K562 (cell line): ENCODE data around the gene DUS1L. TPM values are rescaled to one million over a fixed set of nuclear protein-coding genes. Genes with fewer than 3 reads are reported as not detected.

Experiments
- ATF3 ChIP-seq, 2 experiments: fragments of 450-650 bp in 1 of 2; sonication (generic) in 1 of 2; formaldehyde crosslinking in 1 of 2; IDR thresholded peaks in 1 of 2; conservative IDR thresholded peaks in 1 of 2; 2 replicates each; pipeline versions ENCODE4 v1.6.1 to v1.8.1; 2016 to 2023; ENCODE audit warnings: mild to moderate bottlenecking in 2 of 2, moderate library complexity in 2 of 2, inconsistent platforms in 1 of 2, missing genetic modification reagents in 1 of 2
- ATF7 ChIP-seq: fragments of 450-650 bp; IDR thresholded peaks from 2 replicates; pipeline ENCODE4 v1.7.1; 2014; ENCODE audit warnings: mild to moderate bottlenecking, moderate library complexity
- CXXC5 ChIP-seq: fragments of 250-450 bp; sonication (Bioruptor Pico); IDR thresholded peaks from 2 replicates; pipeline ENCODE4 v1.8.0; 2022; ENCODE audit warnings: inconsistent platforms, mild to moderate bottlenecking, moderate library complexity
- DEAF1 ChIP-seq: fragments of 450-650 bp; formaldehyde crosslinking; IDR thresholded peaks from 2 replicates; pipeline ENCODE4 v1.4.0; 2020; ENCODE audit warnings: mild to moderate bottlenecking, moderate library complexity
- DMBX1 ChIP-seq: fragments of 250-450 bp; sonication (Bioruptor Pico); IDR thresholded peaks from 2 replicates; pipeline ENCODE4 v1.8.0; 2022; ENCODE audit warnings: inconsistent platforms, mild to moderate bottlenecking, moderate library complexity, borderline replicate concordance
- ELK1 ChIP-seq: sonication (generic); formaldehyde crosslinking; IDR thresholded peaks from 2 replicates; pipeline ENCODE4 v1.8.1; 2022; ENCODE audit warnings: missing genetic modification reagents
- FOXA1 ChIP-seq: fragments of 450-650 bp; IDR thresholded peaks from 2 replicates; pipeline ENCODE4 v1.6.1; 2016; ENCODE audit warnings: mild to moderate bottlenecking, borderline replicate concordance
- FOXO4 ChIP-seq: fragments of 450-650 bp; formaldehyde crosslinking; IDR thresholded peaks from 2 replicates; pipeline ENCODE4 v1.4.0; 2020; ENCODE audit warnings: mild to moderate bottlenecking, moderate library complexity
- HMGXB4 ChIP-seq: sonication (generic); formaldehyde crosslinking; IDR thresholded peaks from 2 replicates; pipeline ENCODE4 v1.8.1; 2023; ENCODE audit warnings: mild to moderate bottlenecking, missing genetic modification reagents
- IFI16 ChIP-seq: fragments of 250-450 bp; sonication (Bioruptor Pico); IDR thresholded peaks from 2 replicates; pipeline ENCODE4 v2.1.2; 2022; ENCODE audit warnings: mild to moderate bottlenecking, inconsistent platforms
- ILF3 ChIP-seq: fragments of 450-650 bp; IDR thresholded peaks from 2 replicates; pipeline ENCODE4 v1.6.1; 2018; ENCODE audit warnings: antibody characterized with exemption, mild to moderate bottlenecking, moderate library complexity, borderline replicate concordance
- KDM1A ChIP-seq, 2 experiments: fragments of 450-650 bp; IDR thresholded peaks; 2 replicates each; pipeline ENCODE4 v1.6.1; 2016; ENCODE audit warnings: mild to moderate bottlenecking in 2 of 2
- KDM5B ChIP-seq: fragments of 200-600 bp; sonication (generic); IDR thresholded peaks from 2 replicates; pipeline ENCODE4 v1.6.1; 2012; ENCODE audit warnings: low read depth, mild to moderate bottlenecking, moderate library complexity, low read length, control low read depth, inconsistent platforms; ENCODE audit not compliant: insufficient replicate concordance
- NUFIP1 ChIP-seq: fragments of 450-650 bp; IDR thresholded peaks from 2 replicates; pipeline ENCODE4 v1.6.1; 2018; ENCODE audit not compliant: partially characterized antibody
- PTRF ChIP-seq: fragments of 450-650 bp; IDR thresholded peaks from 2 replicates; pipeline ENCODE4 v1.6.1; 2016; ENCODE audit warnings: mild to moderate bottlenecking, missing genetic modification characterization, missing compliant biosample characterization
- TCF7L2 ChIP-seq: fragments of 150-350 bp; IDR thresholded peaks from 2 replicates; pipeline ENCODE4 v1.6.1; 2016; ENCODE audit warnings: low read depth, mild to moderate bottlenecking, low read length, moderate library complexity
- TGIF2 ChIP-seq: sonication (generic); formaldehyde crosslinking; IDR thresholded peaks from 2 replicates; pipeline ENCODE4 v1.8.1; 2022; ENCODE audit warnings: mild to moderate bottlenecking, missing genetic modification reagents, moderate library complexity
- ZC3H8 ChIP-seq: fragments of 450-650 bp; IDR thresholded peaks from 2 replicates; pipeline ENCODE4 v1.6.1; 2017
- ZFX ChIP-seq: sonication (generic); formaldehyde crosslinking; IDR thresholded peaks from 2 replicates; pipeline ENCODE4 v1.8.0; 2022; ENCODE audit warnings: mild to moderate bottlenecking, missing genetic modification reagents, moderate library complexity
- ZKSCAN8 ChIP-seq: fragments of 200-800 bp; sonication (Bioruptor generic); IDR thresholded peaks from 2 replicates; pipeline ENCODE4 v1.6.1; 2016; ENCODE audit warnings: missing genetic modification characterization, missing compliant biosample characterization
- ZNF24 ChIP-seq: fragments of 450-650 bp; IDR thresholded peaks from 2 replicates; pipeline ENCODE4 v1.6.1; 2016
- ZNF764 ChIP-seq: fragments of 250-450 bp; sonication (Bioruptor Pico); IDR thresholded peaks from 2 replicates; pipeline ENCODE4 v1.4.0; 2020; ENCODE audit warnings: low read depth, mild to moderate bottlenecking, moderate library complexity
- polyA plus RNA-seq, 8 experiments: library from polyadenylated mRNA; depleted of rRNA in 4 of 8; stranded (reverse) in 5 of 8; unstranded in 3 of 8; fragments of >200 nt; fragmentation: Nextera tagmentation in 2 of 8; fragmentation: Illumina TruSeq in 1 of 8; extraction: Ambion mirVana in 2 of 8; extraction: Trizol in 1 of 8; gene quantifications; 2 replicates each; pipeline versions ENCODE4 v1.2.1 to v1.2.3, GENCODE V29; 2011 to 2014; ENCODE audit warnings: inconsistent platforms in 1 of 8, missing spikeins in 1 of 8
- total RNA-seq, 7 experiments: library from RNA; depleted of rRNA in 6 of 7; stranded (reverse); fragments of >200 nt in 6 of 7; fragmentation: Illumina TruSeq in 2 of 7; extraction: Trizol in 2 of 7; gene quantifications; 2 replicates each; pipeline versions ENCODE4 v1.2.1 to v1.2.3, GENCODE V29; 2011 to 2021; ENCODE audit warnings: low replicate concordance in 1 of 7

The DUS1L gene
- total and polyA plus RNA-seq, 9 of the 15 experiments (the other 6 are each of a cell fraction or from before 2014, with no cell fraction given): 7.8 to 210 (median 83.9) TPM

- TF ChIP-seq NUFIP1 (peak; percentile 31), HMGXB4 (CRISPR knock-in tag) (peak; percentile 98), ATF3 (IDR thresholded peaks at IDR 0.05) (no peak), ATF3 (CRISPR knock-in tag; conservative IDR thresholded peaks at IDR 0.05) (no peak), FOXA1 (no peak), ATF7 (peak; percentile 84), DMBX1 (CRISPR knock-in tag) (no peak), ZNF24 (no peak), DEAF1 (CRISPR knock-in tag) (no peak), KDM5B (peak; percentile 76), ZC3H8 (no peak), ZKSCAN8 (CRISPR knock-in tag) (no peak), TCF7L2 (no peak), TGIF2 (CRISPR knock-in tag) (peak; percentile 56; the same call in 1 of the 2 replicates), PTRF (tag) (no peak), ZFX (CRISPR knock-in tag) (peak; percentile 97), KDM1A (IDR thresholded peaks at IDR 0.05) (no peak), FOXO4 (CRISPR knock-in tag) (no peak), CXXC5 (CRISPR knock-in tag) (peak; percentile 86), ILF3 (no peak; the same call in 1 of the 2 replicates), ZNF764 (CRISPR knock-in tag) (no peak), IFI16 (no peak), ELK1 (CRISPR knock-in tag) (no peak)
Measured at GRCh38 chr17:82037092-82037888, 28.3 kb downstream of the DUS1L start, which contains the start of gene DCXR (continued).
